KMS-11 (cell line): ENCODE results near the gene DNAJC28.
"Not testable (repeated sequence)": the region's sequence is repeated elsewhere in the genome, so short reads cannot be mapped to it uniquely, and the experiment has no call there.

Source experiments
- H2AFZ ChIP-seq: fragments of 200-600 bp; sonication (generic); 2 replicates; pipeline ENCODE4 v1.6.1; 2016; ENCODE audit warnings: antibody characterized with exemption, mixed run types, low read depth
- H3K27ac ChIP-seq: fragments of 200-600 bp; sonication (generic); 2 replicates; pipeline ENCODE4 v1.6.1; 2016; ENCODE audit warnings: mild to moderate bottlenecking, mixed run types
- H3K27me3 ChIP-seq: fragments of 200-600 bp; sonication (generic); 2 replicates; pipeline ENCODE4 v1.6.1; 2017; ENCODE audit warnings: mild to moderate bottlenecking, low read depth, mixed run types, moderate library complexity; ENCODE audit not compliant: insufficient read depth
- H3K36me3 ChIP-seq: fragments of 200-600 bp; sonication (generic); 2 replicates; pipeline ENCODE4 v1.6.1; 2017; ENCODE audit warnings: mild to moderate bottlenecking, mixed run types; ENCODE audit not compliant: insufficient read depth
- H3K4me1 ChIP-seq: fragments of 200-600 bp; sonication (generic); 2 replicates; pipeline ENCODE4 v1.6.1; 2016; ENCODE audit warnings: mild to moderate bottlenecking, low read depth, mixed run types; ENCODE audit not compliant: poor library complexity, severe bottlenecking
- H3K4me2 ChIP-seq: fragments of 200-600 bp; sonication (generic); 2 replicates; pipeline ENCODE4 v1.7.0; 2016; ENCODE audit warnings: mild to moderate bottlenecking, mixed run types
- H3K4me3 ChIP-seq: fragments of 200-600 bp; sonication (generic); IDR thresholded peaks from 2 replicates; pipeline ENCODE4 v1.6.1; 2017; ENCODE audit warnings: low read depth, low read length, mixed read lengths; ENCODE audit not compliant: insufficient read depth
- H3K79me2 ChIP-seq: fragments of 200-600 bp; sonication (generic); 2 replicates; pipeline ENCODE4 v1.6.1; 2016; ENCODE audit warnings: low read depth, mixed run types; ENCODE audit not compliant: insufficient read depth
- H3K9ac ChIP-seq: fragments of 200-600 bp; sonication (generic); 2 replicates; pipeline ENCODE4 v1.6.1; 2016; ENCODE audit warnings: mild to moderate bottlenecking, mixed run types
- H4K20me1 ChIP-seq: fragments of 200-600 bp; sonication (generic); 2 replicates; pipeline ENCODE4 v1.6.1; 2016; ENCODE audit warnings: mild to moderate bottlenecking, mixed run types; ENCODE audit not compliant: insufficient read depth
- TF ChIP-seq, protein P1 (sequence below): fragments of 200-600 bp; sonication (generic); conservative IDR thresholded peaks from 2 replicates; pipeline ENCODE4 v1.6.1; 2017; ENCODE audit warnings: low read depth, mild to moderate bottlenecking, antibody characterized with exemption, low read length, moderate library complexity, mixed read lengths

Gene DNAJC28

GRCh38 chr21:33451634-33452071 is 39.9 kb downstream of the DNAJC28 start:
- Histone ChIP-seq H3K4me3 (no peak overlapping the region), H3K4me1 (no peaks in the 10 kb centered on the region), H3K9ac (no peak overlapping the region), H3K27me3 (no peaks in the 10 kb centered on the region), H3K27ac (no peak overlapping the region), H3K4me2 (no peak overlapping the region), H4K20me1 (no peaks in the 10 kb centered on the region), H3K36me3 (no peaks in the 10 kb centered on the region), H2AFZ (no peak overlapping the region), H3K79me2 (no peaks in the 10 kb centered on the region)
- TF ChIP-seq, protein P1, sequence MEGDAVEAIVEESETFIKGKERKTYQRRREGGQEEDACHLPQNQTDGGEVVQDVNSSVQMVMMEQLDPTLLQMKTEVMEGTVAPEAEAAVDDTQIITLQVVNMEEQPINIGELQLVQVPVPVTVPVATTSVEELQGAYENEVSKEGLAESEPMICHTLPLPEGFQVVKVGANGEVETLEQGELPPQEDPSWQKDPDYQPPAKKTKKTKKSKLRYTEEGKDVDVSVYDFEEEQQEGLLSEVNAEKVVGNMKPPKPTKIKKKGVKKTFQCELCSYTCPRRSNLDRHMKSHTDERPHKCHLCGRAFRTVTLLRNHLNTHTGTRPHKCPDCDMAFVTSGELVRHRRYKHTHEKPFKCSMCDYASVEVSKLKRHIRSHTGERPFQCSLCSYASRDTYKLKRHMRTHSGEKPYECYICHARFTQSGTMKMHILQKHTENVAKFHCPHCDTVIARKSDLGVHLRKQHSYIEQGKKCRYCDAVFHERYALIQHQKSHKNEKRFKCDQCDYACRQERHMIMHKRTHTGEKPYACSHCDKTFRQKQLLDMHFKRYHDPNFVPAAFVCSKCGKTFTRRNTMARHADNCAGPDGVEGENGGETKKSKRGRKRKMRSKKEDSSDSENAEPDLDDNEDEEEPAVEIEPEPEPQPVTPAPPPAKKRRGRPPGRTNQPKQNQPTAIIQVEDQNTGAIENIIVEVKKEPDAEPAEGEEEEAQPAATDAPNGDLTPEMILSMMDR = no peak

- Histone ChIP-seq H4K20me1 (no peaks in the 10 kb centered on the region), H3K9ac (no peak overlapping the region), H3K36me3 (no peaks in the 10 kb centered on the region), H3K27ac (no peak overlapping the region), H3K27me3 (no peaks in the 10 kb centered on the region), H3K79me2 (no peaks in the 10 kb centered on the region), H3K4me1 (peaks cover 4% of the 10 kb centered on the region), H3K4me2 (no peak overlapping the region), H3K4me3 (no peak overlapping the region), H2AFZ (no peak overlapping the region)
- TF ChIP-seq, protein P1 = no peak
Measured at GRCh38 chr21:33449616-33450015, 41.9 kb downstream of the DNAJC28 start.

GRCh38 chr21:33446620-33447019 is 44.9 kb downstream of the DNAJC28 start:
- H3K27ac ChIP-seq, H3K4me3 ChIP-seq, H3K79me2 ChIP-seq, H3K4me1 ChIP-seq, H3K36me3 ChIP-seq, H2AFZ ChIP-seq, H3K27me3 ChIP-seq, H3K9ac ChIP-seq, H4K20me1 ChIP-seq, H3K4me2 ChIP-seq: not testable (repeated sequence)

- no peak overlapping the region for H2AFZ ChIP-seq
- no peak overlapping the region for H3K4me3 ChIP-seq
- no peak overlapping the region for H3K27ac ChIP-seq
- H3K36me3 ChIP-seq = no peaks in the 10 kb centered on the region
- H3K27me3 ChIP-seq = no peaks in the 10 kb centered on the region
- no peaks in the 10 kb centered on the region for H3K79me2 ChIP-seq
- TF ChIP-seq, protein P1 = no peak
- peaks cover 4% of the 10 kb centered on the region for H3K4me1 ChIP-seq
- no peak overlapping the region for H3K4me2 ChIP-seq
- H4K20me1 ChIP-seq = no peaks in the 10 kb centered on the region
- H3K9ac ChIP-seq = no peak overlapping the region
Measured at GRCh38 chr21:33444499-33444898, 47.0 kb downstream of the DNAJC28 start.

DNA sequence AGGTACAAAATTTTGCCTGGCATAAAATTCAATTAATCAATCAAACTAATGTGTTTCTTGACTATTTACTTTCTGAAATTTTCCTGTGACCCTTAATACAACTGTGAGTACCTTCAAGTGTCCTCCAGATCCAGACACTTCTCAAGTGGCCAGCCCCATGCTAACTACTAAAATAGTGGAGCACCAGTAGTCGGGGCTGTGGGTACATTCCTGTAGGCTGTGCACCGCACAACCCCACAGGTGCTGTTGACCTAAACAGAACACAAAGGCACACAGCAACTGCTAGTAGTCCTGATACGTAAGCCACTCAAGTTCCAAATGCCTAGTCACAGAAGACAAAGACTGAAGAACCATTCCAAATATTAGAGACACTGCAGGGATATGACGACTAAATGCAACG is 48.3 kb downstream of the DNAJC28 start:
- Histone ChIP-seq H3K27me3 (no peaks in the 10 kb centered on the region), H4K20me1 (no peaks in the 10 kb centered on the region), H3K4me3 (no peak overlapping the region), H2AFZ (no peak overlapping the region), H3K27ac (no peak overlapping the region), H3K4me1 (peaks cover 4% of the 10 kb centered on the region), H3K36me3 (no peaks in the 10 kb centered on the region), H3K9ac (no peak overlapping the region), H3K4me2 (no peak overlapping the region), H3K79me2 (no peaks in the 10 kb centered on the region)
- TF ChIP-seq, protein P1 = no peak
